ENCODE measurements around the gene EML4.
"Not testable (repeated sequence)": the region's sequence is repeated elsewhere in the genome, so short reads cannot be mapped to it uniquely, and the experiment has no call there.

The EML4 gene

DNA sequence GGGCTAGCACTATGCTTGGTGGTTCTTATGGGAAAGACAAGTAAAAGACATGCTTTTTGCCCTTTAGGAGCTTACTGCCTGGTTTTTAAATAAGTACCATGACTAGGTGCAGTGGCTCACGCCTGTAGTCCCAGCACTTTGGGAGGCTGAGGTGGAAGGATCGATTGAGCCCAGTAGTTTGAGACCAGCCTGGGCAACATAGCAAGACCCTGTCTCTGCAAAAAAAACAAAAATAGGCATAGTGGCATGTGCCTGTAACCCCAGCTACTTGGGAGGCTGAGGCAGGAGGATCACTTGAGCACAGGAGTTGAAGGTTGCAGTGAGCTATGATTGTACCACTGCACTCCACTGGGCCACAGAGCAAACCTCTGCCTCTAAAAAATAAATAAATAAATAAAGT lies 4.3 kb downstream of the EML4 start:
- FAIRE-seq = not testable (repeated sequence)

- FAIRE-seq = no peak
Measured at GRCh38 chr2:42176992-42177738, 8.0 kb downstream of the EML4 start.

DNA sequence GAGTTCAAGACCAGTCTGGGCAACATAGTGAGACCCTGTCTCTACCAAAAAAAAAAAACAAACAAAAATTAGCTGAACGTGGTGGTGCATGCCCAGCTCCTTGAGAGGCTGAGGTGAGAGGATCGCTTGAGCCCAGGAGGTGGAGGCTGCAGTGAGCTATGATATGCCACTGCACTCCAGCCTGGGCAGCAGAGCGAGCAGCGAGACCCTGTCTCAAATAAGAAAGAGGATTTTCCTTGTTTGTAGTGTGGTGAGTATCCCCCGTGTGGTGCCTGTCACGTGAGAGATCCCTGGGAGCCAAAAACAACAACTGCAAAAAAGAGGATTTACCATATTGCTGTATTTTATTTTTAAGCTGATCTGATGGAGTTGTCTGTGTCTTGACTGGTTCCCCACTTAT lies 9.2 kb downstream of the EML4 start:
- FAIRE-seq = no peak

DNA sequence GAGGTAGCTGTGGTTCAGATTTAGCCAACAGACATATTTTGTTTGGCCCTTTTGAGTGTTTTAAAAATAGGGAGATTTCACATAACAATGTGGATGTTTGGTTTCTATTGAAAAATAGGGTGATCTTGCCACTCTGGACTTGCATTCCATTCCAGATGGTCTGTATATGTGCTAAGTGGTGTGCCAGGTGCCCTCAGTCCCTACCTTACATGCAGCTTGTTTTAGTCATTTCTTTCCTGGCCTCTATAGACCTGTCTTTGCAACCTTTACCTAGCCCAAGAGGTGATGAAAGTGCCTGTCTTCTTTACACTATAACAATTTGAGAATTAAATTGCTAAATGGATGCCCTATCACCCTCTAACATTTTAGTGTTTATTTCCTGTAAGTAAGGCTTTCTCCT lies 11.1 kb downstream of the EML4 start:
- FAIRE-seq = no peak

GRCh38 chr2:42182654-42183308 lies 13.6 kb downstream of the EML4 start:
- FAIRE-seq = no peak

- no peak for FAIRE-seq
Measured at GRCh38 chr2:42183775-42184174, 14.6 kb downstream of the EML4 start.

- no peak for FAIRE-seq
Measured at GRCh38 chr2:42184346-42184745, 15.2 kb downstream of the EML4 start.

GRCh38 chr2:42185220-42185921 lies 16.2 kb downstream of the EML4 start:
- no peak for FAIRE-seq

DNA sequence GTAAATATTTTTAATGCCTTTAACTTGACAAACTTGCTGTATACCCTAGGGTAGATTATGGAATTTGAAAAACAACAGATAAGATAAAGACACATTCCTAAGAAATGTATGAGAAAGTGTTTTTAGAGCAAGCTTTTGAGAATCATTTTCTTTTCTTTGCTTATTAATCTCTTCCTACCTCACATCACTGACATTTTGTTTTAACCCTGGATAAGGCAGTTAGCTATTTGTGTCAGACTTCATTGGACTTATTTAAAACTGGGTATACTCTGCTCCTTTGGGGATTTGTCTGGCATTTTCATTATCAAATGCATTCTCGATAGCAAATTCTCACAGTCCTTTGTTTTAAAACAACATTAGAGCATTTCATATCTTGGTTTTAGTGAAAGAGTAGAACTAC lies 17.2 kb downstream of the EML4 start:
- FAIRE-seq = peak; percentile 33

- FAIRE-seq = no peak
Measured at GRCh38 chr2:42186945-42187632, 17.9 kb downstream of the EML4 start.

GRCh38 chr2:42187886-42188285 lies 18.7 kb downstream of the EML4 start:
- FAIRE-seq = no peak

DNA sequence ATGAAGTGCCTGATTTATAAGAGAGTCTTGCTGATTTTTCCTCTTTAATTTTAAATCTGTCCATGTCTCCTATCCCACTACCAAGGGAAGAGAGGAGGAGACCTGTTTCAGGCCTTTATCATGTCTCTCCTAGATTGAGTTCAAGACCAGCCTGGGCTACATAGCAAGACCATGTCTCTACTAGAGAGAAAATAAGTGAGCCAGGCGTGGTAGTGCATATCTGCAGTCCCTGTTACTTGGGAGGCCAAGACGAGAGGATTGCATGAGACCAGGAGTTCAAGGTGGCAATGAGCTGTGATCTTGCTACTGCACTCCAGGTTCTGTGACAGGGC lies 20.0 kb downstream of the EML4 start:
- FAIRE-seq = no peak

- FAIRE-seq = no peak
Measured at GRCh38 chr2:42190191-42190590, 21.0 kb downstream of the EML4 start.

DNA sequence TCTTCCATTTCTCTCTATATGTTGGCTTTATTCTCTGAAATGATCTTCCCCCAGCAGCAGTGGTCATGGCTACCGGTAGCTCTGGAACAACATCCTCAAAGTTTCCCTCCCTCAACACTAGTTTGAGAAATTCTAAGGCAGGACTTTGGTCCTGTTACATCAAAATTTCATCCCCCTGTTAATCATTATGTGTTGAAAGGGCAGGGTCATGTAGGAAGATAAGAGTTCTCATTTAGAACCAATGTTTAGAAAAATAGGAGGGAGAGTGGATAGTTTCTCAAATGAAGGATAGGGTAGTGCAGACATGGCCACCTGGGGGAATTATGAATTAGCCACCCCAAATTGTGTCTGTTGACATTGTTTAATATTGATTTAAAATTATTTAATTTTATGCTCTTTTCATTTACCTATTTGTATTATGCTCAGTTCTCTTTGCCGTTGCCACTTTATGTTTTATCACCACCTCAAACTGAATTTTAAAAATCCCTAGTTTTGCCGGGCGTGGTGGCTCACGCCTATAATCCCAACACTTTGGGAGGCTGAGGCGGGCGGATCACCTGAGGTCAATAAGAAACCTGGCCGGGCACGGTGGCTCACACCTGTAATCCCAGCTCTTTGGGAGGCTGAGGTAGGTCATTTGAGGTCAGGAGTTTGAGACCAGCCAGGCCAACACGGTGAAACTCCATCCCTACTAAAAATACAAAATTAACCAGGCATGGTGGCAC lies 22.3 kb downstream of the EML4 start:
- no peak for FAIRE-seq

DNA sequence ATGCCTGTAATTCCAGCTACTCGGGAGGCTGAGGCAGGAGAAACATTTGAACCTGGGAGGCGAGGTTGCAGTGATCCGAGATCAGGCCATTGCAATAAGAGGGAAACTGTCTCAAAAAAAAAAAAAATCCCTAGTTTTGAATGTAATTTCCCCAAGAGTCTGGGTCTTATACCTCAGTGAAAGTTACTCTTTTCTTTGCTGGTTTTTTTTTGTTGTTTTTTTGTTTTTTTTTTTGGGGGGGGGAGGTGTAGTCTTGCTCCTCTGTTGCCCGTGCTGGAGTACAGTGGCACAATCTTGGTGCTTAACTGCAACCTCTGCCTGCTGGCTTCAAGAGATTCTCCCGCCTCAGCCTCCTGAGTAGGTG lies 22.8 kb downstream of the EML4 start:
- no peak for FAIRE-seq

- FAIRE-seq = no peak
Measured at GRCh38 chr2:42192652-42193566, 23.8 kb downstream of the EML4 start.

DNA sequence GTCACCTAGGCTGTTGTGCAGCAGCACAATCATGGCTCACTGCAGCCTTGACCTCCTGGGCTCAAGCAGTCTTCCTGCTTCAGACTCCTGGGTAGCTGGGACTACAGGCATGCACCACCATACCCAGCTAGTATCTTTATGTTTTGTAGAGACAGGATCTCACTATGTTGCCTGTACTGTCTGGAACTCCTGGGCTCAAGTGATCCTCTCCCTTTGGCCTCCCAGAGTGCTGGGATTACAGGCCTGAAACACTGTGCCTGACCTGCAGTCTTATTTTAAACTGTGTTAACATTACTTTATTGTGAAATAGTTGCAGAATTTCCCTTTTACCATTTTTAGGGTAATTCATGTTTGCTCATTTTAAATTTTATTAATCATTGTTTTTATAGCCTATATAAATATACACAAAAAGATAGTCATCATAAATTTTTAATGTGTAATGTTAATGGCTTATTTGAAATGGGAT lies 24.6 kb downstream of the EML4 start:
- no peak for FAIRE-seq

DNA sequence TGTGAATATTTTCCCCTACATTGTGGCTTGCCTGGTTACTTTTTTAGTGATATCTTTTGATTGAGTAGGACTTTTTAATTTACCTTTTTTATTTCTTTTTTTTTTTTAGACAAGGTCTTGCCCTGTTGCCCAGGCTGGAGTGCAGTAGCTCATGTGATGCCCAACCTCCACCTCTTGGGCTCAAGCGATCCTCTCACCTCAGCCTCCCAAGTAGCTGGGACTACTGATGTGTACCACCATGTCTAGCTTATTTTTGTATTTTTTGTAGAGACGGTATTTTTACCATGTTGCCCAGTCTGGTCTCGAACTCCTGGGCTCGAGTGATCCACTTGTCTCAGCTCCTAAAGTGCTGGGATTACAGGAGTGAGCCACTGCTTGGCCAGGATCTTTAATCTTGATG lies 25.3 kb downstream of the EML4 start:
- no peak for FAIRE-seq

DNA sequence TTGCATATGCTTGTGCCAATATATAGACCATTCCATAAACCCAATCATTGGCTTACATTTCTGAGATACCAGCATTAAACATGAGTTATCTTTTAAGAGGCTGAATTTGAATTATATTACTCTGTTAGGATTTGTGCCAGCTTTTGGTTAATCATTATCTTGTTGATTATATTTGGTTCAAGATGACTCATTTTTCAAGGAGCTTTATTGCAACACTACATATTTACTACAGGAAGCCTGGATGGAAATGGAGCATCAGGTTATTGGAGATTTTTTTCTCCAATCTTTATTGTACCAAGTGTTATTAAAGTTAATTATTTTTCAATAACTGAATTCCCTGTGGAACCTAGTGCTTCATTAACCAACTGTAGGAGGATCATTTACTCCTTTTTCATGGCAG lies 26.4 kb downstream of the EML4 start:
- no peak for FAIRE-seq

GRCh38 chr2:42196070-42196402 lies 26.9 kb downstream of the EML4 start:
- FAIRE-seq = no peak

DNA sequence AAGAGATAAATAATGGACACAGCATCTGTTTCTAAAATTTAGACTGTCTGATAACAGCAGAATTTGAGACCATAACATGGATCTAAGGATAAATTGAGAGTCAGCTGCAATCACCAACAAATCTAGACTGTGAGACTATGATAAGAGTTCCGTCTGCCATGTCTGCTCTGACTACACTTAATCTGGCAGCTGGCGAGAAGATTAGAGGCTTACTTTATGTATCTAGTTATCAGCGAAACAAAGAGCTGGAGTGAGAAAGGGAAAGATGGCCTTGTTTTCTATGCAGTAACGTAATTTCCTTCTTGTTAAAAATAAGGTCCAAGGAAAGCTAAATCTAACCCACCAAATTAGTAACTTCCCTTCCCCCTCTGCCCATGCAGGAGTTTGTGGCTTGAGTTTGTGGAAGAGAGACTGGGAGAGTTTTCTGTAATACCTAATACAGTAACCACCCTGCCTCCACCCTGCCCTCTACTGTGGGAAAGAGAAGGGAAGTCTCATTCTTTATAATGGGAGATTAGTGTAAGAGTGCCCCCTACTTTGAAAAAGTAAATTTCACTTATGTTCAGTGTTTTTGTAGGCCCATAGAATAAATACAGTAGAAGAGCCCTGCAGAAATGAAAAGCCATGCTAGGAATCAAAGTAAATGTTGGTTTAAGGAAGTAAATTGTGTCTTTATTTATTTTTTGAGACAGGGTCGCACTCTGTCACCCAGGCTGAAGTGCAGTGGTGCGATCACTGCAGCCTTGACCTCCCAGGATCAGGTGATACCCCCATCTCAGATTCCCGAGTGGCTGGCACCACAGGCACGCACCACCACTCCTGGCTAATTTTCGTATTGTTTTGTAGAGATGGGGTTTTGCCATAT lies 27.5 kb downstream of the EML4 start:
- no peak for FAIRE-seq
